Measurements from ENCODE around the gene MRPS22. TPM values are rescaled to one million over a fixed set of nuclear protein-coding genes. Genes with fewer than 3 reads are reported as not detected.

MRPS22 gene
- total and polyA plus RNA-seq, 2 of the 13 experiments (the other 11 are each of a cell fraction or from before 2014, with no cell fraction given): 52.7 to 113 TPM

- peak; percentile 88 for TF ChIP-seq RFX3 (CRISPR knock-in tag; IDR thresholded peaks at IDR 0.05)
- no peak for TF ChIP-seq ZNF670 (CRISPR knock-in tag; IDR thresholded peaks at IDR 0.05; ENCODE audit: borderline replicate concordance)
- TF ChIP-seq CCDC6 (CRISPR knock-in tag; IDR thresholded peaks at IDR 0.05): no peak
- TF ChIP-seq, protein P1, sequence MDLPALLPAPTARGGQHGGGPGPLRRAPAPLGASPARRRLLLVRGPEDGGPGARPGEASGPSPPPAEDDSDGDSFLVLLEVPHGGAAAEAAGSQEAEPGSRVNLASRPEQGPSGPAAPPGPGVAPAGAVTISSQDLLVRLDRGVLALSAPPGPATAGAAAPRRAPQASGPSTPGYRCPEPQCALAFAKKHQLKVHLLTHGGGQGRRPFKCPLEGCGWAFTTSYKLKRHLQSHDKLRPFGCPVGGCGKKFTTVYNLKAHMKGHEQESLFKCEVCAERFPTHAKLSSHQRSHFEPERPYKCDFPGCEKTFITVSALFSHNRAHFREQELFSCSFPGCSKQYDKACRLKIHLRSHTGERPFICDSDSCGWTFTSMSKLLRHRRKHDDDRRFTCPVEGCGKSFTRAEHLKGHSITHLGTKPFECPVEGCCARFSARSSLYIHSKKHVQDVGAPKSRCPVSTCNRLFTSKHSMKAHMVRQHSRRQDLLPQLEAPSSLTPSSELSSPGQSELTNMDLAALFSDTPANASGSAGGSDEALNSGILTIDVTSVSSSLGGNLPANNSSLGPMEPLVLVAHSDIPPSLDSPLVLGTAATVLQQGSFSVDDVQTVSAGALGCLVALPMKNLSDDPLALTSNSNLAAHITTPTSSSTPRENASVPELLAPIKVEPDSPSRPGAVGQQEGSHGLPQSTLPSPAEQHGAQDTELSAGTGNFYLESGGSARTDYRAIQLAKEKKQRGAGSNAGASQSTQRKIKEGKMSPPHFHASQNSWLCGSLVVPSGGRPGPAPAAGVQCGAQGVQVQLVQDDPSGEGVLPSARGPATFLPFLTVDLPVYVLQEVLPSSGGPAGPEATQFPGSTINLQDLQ (CRISPR knock-in tag; IDR thresholded peaks at IDR 0.05): no peak
- TF ChIP-seq, protein P2, sequence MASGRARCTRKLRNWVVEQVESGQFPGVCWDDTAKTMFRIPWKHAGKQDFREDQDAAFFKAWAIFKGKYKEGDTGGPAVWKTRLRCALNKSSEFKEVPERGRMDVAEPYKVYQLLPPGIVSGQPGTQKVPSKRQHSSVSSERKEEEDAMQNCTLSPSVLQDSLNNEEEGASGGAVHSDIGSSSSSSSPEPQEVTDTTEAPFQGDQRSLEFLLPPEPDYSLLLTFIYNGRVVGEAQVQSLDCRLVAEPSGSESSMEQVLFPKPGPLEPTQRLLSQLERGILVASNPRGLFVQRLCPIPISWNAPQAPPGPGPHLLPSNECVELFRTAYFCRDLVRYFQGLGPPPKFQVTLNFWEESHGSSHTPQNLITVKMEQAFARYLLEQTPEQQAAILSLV (CRISPR knock-in tag; IDR thresholded peaks at IDR 0.05; ENCODE audit: borderline replicate concordance): peak; percentile 88; the same call in 1 of the 2 replicates
- TF ChIP-seq ZBTB34 (CRISPR knock-in tag; IDR thresholded peaks at IDR 0.05): no peak
- TF ChIP-seq FUBP1 (CRISPR knock-in tag; IDR thresholded peaks at IDR 0.05; ENCODE audit: borderline replicate concordance): no peak
- TF ChIP-seq POGZ (CRISPR knock-in tag; IDR thresholded peaks at IDR 0.05): peak; percentile 81
- peak; percentile 56; the same call in 1 of the 2 replicates for TF ChIP-seq FOXC1 (CRISPR knock-in tag; IDR thresholded peaks at IDR 0.05; ENCODE audit: borderline replicate concordance)
- TF ChIP-seq MYNN (CRISPR knock-in tag; IDR thresholded peaks at IDR 0.05; ENCODE audit: low read depth): peak; percentile 32; the same call in 1 of the 2 replicates
- no peak for TF ChIP-seq FOXK2 (IDR thresholded peaks at IDR 0.05)
- TF ChIP-seq ZNF883 (CRISPR knock-in tag; IDR thresholded peaks at IDR 0.05; ENCODE audit: not compliant biosample characterization): peak; percentile 66
- peak; percentile 39; the same call in 1 of the 2 replicates for TF ChIP-seq GABPA (IDR thresholded peaks at IDR 0.05; ENCODE audit: low read depth, low read length)
- TF ChIP-seq GABPA (CRISPR knock-in tag; IDR thresholded peaks at IDR 0.05; ENCODE audit: low read depth): peak; percentile 90
- TF ChIP-seq AKAP8 (CRISPR knock-in tag; IDR thresholded peaks at IDR 0.05): no peak
- no peak for TF ChIP-seq MBD4 (IDR thresholded peaks at IDR 0.05; ENCODE audit: borderline replicate concordance, low read length)
- TF ChIP-seq ZNF772 (CRISPR knock-in tag; IDR thresholded peaks at IDR 0.05): no peak
- no peak for TF ChIP-seq ZNF749 (CRISPR knock-in tag; IDR thresholded peaks at IDR 0.05; ENCODE audit: borderline replicate concordance)
- TF ChIP-seq ZNF234 (CRISPR knock-in tag; conservative IDR thresholded peaks at IDR 0.05): no peak
- TF ChIP-seq, protein P3, sequence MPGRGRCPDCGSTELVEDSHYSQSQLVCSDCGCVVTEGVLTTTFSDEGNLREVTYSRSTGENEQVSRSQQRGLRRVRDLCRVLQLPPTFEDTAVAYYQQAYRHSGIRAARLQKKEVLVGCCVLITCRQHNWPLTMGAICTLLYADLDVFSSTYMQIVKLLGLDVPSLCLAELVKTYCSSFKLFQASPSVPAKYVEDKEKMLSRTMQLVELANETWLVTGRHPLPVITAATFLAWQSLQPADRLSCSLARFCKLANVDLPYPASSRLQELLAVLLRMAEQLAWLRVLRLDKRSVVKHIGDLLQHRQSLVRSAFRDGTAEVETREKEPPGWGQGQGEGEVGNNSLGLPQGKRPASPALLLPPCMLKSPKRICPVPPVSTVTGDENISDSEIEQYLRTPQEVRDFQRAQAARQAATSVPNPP (CRISPR knock-in tag; IDR thresholded peaks at IDR 0.05): no peak
- no peak for TF ChIP-seq SRF (IDR thresholded peaks at IDR 0.05; ENCODE audit: low read depth, low read length)
Observed at GRCh38 chr3:139389552-139390368, 45.9 kb downstream of the MRPS22 start, which contains the start of gene COPB2 (continued).

Measured in HepG2 (cell line).